IPS-18c (cell line): Measurements from ENCODE around the gene DOCK1.

Experiments
- H3K4me3 ChIP-seq: 2 replicates; pipeline ENCODE4 v1.7.0; 2013; ENCODE audit warnings: low read depth, mild to moderate bottlenecking, low read length, moderate library complexity; ENCODE audit not compliant: insufficient read depth
- H3K9me3 ChIP-seq: one replicate; pipeline ENCODE4 v1.6.1; 2013; ENCODE audit warnings: mild to moderate bottlenecking, low read length, moderate library complexity; ENCODE audit not compliant: control insufficient read depth, insufficient read depth

The DOCK1 gene

DNA sequence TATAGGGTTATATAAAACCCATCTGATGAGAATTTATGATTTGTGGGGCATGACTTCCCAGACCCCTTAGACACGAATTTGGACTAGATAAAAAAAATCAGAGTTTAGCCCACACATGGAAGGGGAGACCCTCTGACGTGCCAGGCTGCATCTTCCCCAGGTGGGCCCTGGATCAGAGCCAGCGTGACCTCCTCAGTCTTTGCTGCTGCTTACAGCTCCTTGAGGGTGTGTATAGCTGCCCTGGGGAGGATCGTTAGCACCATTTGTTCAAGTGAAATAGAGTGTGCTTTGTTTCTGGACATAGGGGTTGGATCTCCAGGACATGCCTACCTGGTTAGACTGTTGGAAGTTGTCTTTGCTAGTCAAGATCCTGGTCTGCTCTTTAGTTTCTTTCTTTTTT, 54.2 kb downstream of the DOCK1 start:
- Histone ChIP-seq H3K9me3 (peaks cover 2% of the 10 kb centered on the region), H3K4me3 (no peak overlapping the region)

DNA sequence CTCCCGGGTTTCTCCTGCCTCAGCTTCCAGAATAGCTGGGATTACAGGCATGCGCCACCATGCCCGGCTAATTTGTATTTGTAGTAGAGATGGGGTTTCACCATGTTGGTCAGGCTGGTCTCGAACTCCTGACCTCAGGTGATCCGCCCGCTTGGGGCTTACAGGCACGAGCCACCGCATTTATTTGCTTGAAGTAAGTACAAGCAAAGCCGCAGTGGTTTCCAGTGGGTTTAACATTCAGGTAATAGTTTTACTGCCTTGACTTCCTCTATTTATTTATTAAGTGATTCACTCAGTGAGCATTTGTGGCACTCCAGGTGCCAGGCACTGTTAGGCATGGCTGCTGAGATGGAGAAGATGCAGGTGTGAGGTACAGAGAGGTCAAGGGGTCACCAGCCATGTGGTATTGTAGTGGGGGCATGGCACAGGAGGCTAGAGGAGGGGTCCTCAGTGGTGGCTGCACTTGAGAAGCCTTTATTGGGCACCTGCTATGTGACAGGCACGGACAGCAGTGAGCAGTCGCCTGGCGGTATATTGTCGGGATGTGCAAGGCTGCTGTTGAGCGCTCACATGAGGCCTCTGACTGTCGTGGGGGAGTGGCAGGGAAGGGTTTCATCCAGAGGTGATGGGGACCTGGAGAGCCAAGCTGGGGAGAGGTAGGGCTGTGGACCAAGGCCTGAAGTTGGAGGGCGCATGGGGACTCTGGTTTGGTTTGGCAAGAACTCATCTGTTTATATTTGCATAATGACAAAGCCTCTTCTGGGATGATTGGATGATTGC, 54.9 kb downstream of the DOCK1 start:
- Histone ChIP-seq H3K4me3 (no peak overlapping the region), H3K9me3 (peaks cover 2% of the 10 kb centered on the region)

- Histone ChIP-seq H3K4me3 (no peak overlapping the region), H3K9me3 (peaks cover 2% of the 10 kb centered on the region)
Measured at GRCh38 chr10:126963354-126963753, 58.1 kb downstream of the DOCK1 start.

- Histone ChIP-seq H3K9me3 (peaks cover 2% of the 10 kb centered on the region), H3K4me3 (no peak overlapping the region)
Measured at GRCh38 chr10:126964190-126964589, 59.0 kb downstream of the DOCK1 start.

- Histone ChIP-seq H3K4me3 (no peak overlapping the region), H3K9me3 (peaks cover 2% of the 10 kb centered on the region)
Measured at GRCh38 chr10:126966938-126967337, 61.7 kb downstream of the DOCK1 start.

- H3K4me3 ChIP-seq = no peak overlapping the region
- H3K9me3 ChIP-seq = no peaks in the 10 kb centered on the region
Measured at GRCh38 chr10:126969310-126969709, 64.1 kb downstream of the DOCK1 start.

GRCh38 chr10:126972635-126973414, 67.6 kb downstream of the DOCK1 start:
- H3K9me3 ChIP-seq = no peaks in the 10 kb centered on the region
- H3K4me3 ChIP-seq = no peak overlapping the region

DNA sequence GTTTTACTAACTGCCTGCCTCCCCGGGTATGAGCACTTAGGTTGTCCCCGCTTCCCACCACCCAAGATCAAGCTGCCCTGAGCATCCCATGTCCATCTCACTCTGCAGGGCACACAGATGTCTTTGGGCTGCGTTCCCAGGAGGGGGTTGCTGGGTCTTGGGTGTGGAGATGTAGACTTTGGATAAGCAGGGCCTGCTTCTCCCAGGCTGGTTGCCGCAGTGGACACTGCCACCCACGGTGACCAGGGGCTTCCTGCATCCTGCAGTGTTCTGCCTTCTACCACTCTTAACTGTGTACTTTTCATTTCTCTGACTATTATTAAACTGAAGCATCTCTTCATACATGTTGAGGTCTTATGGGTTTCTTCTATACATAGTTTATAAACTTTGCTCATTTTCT, 70.0 kb downstream of the DOCK1 start:
- no peaks in the 10 kb centered on the region for H3K9me3 ChIP-seq
- no peak overlapping the region for H3K4me3 ChIP-seq

DNA sequence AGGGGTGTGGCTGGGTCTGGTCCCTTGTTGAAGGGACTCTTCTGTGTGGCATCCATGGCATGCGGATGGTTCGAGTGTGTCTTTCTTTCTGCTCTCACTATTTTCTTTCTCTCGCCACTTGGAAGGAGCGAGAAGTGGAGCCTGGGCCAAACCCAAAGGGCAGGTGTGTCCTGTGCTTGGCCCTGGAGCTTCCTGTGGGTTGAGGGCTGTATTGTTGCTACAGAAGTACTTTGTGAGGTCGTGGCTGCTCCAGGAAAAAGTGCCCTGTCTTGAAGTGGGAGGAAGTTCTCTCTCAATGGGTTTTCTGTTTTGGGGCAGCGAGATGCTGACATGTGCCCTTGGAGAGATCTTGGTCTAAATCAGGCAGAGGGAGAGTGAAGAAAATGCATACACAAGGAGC, 72.0 kb downstream of the DOCK1 start:
- H3K9me3 ChIP-seq = no peaks in the 10 kb centered on the region
- no peak overlapping the region for H3K4me3 ChIP-seq

DNA sequence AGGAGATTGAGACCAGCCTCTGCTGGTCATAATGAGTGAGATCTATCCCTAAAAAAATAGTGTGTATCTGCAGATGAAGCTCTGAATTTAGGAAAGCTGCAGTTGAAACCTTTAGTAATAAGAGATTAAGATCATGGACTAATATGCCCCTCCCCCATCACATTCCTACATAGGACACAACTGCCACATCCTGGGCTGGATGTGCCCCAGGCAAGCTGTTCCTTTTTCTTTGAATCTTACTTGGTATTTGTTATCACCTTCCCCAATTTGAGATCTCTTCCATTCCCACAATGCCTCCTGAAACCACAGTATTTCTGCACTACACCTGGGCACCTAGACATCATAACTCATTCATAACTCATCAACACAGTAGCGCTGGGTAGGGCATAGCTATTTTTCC, 74.1 kb downstream of the DOCK1 start:
- no peak overlapping the region for H3K4me3 ChIP-seq

GRCh38 chr10:126993208-126993607, 88.0 kb downstream of the DOCK1 start:
- Histone ChIP-seq H3K4me3 (no peak overlapping the region), H3K9me3 (no peaks in the 10 kb centered on the region)

More for the DNA sequence above, 74.1 kb downstream of the DOCK1 start:
- H3K9me3 ChIP-seq = no peaks in the 10 kb centered on the region

GRCh38 chr10:126997801-126998590, 92.8 kb downstream of the DOCK1 start:
- Histone ChIP-seq H3K9me3 (no peaks in the 10 kb centered on the region), H3K4me3 (no peak overlapping the region)

DNA sequence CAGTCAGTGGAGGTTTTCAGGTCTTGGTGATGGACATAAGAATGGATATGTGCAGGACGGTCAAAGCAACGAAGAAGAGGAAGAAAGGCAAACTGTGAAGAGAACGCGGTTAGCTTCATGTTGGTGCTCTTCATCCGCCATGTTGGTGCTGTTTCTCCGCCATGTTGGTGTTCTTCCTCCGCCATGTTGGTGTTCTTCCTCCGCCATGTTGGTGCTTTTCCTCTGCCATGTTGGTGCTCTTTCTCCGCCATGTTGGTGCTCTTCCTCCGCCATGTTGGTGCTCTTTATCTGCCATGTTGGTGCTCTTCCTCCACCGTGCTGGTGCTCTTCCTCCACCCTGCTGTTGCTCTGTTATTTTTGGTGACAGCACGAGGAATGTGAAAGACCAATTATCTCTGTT, 95.4 kb downstream of the DOCK1 start:
- no peaks in the 10 kb centered on the region for H3K9me3 ChIP-seq
- no peak overlapping the region for H3K4me3 ChIP-seq

DNA sequence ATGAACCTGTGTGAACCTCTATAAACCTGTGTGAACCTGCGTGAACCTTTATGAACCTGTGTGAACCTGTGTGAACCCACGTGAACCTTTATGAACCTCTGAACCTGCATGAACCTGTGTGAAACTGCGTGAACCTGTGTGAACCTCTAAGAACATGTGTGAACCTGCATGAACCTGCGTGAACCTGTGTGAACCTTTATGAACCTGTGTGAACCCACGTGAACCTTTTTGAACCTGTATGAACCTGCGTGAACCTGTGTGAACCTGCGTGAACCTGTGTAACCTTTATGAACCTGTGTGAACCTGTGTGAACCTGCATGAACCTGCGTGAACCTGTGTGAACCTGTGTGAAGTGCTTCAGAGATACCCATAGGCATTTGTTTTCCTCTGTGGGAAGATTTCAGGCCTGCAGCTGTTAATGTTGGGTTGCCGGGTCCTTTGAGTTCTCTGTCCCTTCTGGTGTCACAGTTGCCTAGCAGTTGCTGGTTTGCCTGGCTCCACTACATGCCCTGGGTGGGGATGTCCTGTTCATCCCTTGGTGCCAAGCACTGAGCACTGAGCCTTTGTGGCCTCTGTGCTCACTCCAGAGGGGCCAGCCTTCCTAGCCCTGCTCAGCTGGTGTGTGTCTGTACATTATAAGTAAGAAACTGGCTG, 97.9 kb downstream of the DOCK1 start:
- no peaks in the 10 kb centered on the region for H3K9me3 ChIP-seq
- no peak overlapping the region for H3K4me3 ChIP-seq

DNA sequence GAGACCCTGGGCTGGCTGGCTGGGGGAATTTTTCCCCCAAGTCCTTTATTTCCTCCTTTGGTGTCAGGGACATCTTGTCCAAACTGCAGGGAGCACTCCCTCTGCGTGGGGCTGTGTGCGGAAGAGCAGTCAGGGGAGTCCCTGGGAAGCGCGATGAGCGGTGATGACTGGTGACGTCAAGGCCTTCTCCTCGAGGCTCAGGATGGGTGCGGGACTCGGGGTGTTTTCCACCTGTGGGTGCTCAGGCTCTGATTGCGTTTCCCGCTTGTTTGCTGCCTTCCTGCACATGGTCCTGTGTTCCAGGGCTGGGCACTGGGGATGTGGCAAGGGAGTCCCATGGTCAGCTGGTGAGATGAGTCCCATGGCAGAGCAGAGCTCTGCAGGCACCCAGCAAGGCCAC, 101.2 kb downstream of the DOCK1 start:
- no peak overlapping the region for H3K4me3 ChIP-seq
- no peaks in the 10 kb centered on the region for H3K9me3 ChIP-seq

DNA sequence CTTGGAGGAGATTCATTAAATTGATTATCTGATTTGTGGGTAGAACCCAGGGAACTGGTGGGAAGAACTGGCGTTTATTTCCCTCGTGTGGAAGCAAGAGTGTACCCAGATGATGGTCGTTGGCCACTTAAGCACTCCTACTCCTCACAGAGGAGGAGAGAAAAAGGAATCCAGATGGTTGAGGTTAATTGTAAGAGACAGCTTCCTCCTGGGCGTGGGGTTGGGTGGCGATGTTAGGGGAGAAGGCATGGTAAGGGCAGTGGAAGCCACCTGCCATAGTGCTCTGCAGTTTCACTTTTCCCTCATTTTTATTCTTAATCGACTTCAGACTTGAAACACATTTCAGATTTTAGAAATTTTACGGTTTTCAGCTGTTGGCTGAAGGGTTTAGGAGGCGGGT, 104.1 kb downstream of the DOCK1 start:
- no peak overlapping the region for H3K4me3 ChIP-seq
- no peaks in the 10 kb centered on the region for H3K9me3 ChIP-seq

DNA sequence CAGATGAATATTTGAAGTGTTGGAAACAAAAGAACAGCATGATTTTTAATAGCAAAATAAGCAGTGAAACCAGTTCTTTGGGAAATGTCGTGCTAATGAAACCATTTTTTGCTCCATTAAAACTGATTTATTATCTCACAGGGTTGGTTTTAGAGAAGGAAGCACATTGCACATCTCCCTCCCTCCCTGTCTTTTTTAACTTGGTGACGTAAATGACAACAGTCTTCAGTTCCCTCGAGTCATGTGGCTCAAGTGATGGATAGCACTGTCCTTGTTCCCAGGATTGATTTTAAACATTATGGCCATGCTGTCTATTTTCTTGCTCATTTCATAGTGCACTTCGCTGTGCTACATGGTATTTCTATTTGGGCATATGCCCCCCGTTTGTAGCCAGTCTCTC, 105.9 kb downstream of the DOCK1 start:
- H3K9me3 ChIP-seq = no peaks in the 10 kb centered on the region
- H3K4me3 ChIP-seq = no peak overlapping the region
